GM19395 (cell line): Measurements from ENCODE around the gene BRIX1.

Experiments used
- ATAC-seq: cut with Tn5 transposase; IDR thresholded peaks from one replicate; pipeline ENCODE4 v1.9.1; 2021; ENCODE audit warnings: mild to moderate bottlenecking, moderate library complexity; ENCODE audit not compliant: unreplicated experiment

The BRIX1 gene

DNA sequence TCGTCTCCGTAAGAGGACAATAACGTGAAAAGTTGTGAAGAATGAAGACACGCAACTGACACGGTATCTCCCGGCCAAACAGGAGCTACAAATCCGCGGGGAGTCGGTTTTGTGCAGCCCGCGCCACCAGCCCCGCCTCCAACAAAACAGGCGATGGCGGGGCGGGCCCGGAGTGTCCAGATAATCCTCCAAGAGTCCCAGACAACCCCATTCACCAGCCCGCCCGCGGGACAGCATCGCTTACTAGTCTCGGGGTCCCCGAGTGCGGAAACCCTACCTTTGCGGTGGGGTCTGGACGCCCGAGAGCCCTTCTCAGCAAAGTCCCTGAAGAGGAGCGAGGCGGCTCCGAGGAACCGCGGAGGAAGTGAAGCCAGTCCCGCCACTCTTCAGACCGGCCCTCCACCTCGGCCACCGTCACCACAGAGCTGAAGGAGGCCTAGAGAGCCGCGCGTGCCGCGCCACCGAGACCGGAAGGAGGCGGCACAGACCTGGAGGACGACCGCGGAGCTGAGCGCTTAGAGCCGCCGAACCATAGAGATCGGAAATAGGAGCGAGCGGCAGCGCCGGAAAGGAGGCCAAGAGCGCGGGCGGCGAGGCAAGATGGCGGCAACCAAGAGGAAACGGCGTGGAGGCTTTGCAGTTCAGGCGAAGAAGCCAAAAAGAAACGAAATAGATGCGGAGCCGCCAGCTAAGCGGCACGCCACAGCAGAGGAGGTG is at the start of gene BRIX1, which contains the start of gene RAD1:
Gene BRIX1, plus strand, starts transcription at position 573 of the 717 bp plus-strand sequence. Its CDS starts 28 bp downstream, at position 601.
Gene RAD1, minus strand, starts transcription at position 366 of the 717 bp plus-strand sequence. CDS start 612 bp downstream, outside the sequence.
- peak; percentile 98 for ATAC-seq

DNA sequence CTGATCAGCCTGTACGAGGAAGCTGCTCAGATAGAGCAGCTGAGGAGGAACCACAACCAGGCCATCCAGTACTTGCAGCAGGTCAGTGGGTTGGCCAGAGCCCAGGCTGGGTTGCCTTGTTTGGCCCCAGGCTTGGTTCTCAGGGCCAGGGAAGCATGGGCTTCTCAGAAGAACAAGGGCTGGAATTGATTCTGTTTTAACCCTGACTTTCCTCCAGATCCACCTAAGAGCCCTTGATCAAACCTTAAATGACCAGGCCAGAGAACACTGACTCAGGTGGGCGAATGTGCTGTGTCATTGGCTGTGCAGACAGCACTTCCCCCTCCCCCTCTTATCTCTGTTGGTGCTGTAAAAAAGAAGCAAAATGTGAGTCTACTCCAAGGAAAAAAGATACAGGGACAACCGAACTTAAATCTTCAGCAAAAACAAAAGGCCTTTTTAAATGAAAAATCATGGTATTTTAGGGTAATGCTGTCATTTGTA is 48.5 kb upstream of the BRIX1 start:
- no peak for ATAC-seq

- ATAC-seq, result no peak
Measured at GRCh38 chr5:34867660-34868059, 47.9 kb upstream of the BRIX1 start.

DNA sequence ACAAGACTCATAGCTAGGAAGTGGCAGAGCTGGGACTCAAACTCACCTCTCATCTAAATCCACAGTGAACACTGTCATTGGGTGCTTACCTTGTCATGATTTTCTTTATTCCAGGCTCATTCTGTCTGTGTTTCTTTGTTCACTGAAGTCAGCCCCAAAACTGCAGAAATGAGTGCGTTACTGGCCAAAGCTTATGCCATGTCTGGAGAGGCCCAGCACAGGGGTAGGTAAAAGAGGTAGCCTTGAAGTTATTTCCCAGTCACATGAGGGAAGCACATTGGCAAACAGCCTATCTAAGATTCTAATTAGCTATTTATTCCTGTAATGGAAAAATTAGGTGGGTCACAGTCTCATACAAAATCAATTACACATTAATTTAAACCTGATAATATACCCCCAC is 46.7 kb upstream of the BRIX1 start:
- no peak for ATAC-seq

GRCh38 chr5:34869256-34869655 is 46.3 kb upstream of the BRIX1 start:
- no peak for ATAC-seq

- no peak for ATAC-seq
Measured at GRCh38 chr5:34870382-34870781, 45.1 kb upstream of the BRIX1 start.

DNA sequence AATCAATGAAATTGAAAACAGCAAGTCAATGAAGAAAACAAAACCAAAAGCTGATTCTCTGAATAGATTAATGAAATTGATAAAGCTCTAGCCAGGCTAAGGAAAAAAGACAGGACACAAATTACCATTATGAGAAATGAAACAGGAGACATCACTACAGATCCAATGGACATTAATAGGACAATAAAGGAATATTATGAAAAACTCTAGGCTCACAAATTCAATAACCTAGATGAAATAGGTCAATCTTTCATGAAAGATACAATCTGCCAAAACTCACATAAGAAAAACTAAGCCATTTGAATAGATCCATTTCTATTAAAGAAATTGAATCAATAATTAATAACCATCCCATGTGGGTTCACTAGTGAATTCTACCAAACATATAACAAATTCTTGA is 39.2 kb upstream of the BRIX1 start:
- ATAC-seq, result no peak

GRCh38 chr5:34881246-34881645 is 34.3 kb upstream of the BRIX1 start:
- ATAC-seq, result no peak

GRCh38 chr5:34886392-34887119 is 29.0 kb upstream of the BRIX1 start:
- ATAC-seq, result no peak

DNA sequence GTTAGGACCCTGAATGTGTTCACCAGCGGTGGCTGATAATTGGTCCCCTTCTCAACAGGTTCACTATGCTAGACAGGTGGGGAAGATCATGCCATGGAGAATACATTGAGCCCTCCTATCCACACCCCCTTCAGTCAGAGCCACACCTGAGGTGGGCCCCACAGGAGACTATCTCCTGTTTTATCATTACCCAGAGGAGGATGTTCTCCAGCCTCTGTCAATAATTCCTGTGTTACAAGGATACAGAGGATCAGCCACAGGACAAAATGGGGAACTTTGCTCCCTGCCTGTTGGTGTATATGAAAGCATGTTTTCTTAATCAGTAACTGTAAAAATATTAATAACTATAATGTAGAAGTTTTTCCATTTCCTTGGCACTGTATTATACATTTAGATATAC is 26.1 kb upstream of the BRIX1 start:
- ATAC-seq, result no peak

- no peak for ATAC-seq
Measured at GRCh38 chr5:34891981-34892380, 23.5 kb upstream of the BRIX1 start.

DNA sequence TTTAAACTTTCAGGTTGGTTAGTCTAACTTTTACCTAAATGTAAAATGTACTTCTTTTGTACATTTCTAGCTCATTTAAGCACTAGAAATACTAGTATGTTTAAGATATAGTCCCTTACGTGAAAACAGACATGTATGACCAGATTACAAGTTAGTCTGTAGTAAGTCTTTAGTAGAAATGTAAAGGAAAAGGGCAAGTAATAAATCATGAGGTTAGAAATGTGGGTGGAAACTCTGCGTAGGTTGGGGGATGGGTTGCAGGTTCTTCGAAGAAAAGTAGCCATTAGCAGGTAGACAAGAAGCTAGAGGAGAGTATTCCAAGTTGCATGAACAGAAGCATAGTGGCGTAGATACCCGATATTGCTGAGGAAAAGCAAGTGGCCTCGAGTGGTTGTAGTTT is 23.1 kb upstream of the BRIX1 start:
- no peak for ATAC-seq

DNA sequence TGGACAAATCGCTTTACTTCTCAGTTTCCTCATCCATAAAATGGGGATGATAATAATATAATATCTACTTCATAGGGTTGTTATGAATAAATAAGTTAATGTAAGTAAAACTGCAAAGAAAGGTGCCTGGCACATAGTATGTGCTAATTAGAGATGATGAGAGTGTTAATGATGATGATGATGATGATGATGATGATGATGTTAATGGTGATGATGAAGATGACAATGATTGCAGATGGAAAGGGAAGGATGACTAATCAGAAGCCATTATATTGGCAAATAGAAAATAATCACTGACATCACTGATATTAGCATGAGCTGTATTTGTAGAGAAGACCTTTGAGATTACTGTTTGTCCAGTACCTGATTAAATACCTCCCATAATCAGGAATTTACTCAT is 20.8 kb upstream of the BRIX1 start:
- ATAC-seq, result no peak

DNA sequence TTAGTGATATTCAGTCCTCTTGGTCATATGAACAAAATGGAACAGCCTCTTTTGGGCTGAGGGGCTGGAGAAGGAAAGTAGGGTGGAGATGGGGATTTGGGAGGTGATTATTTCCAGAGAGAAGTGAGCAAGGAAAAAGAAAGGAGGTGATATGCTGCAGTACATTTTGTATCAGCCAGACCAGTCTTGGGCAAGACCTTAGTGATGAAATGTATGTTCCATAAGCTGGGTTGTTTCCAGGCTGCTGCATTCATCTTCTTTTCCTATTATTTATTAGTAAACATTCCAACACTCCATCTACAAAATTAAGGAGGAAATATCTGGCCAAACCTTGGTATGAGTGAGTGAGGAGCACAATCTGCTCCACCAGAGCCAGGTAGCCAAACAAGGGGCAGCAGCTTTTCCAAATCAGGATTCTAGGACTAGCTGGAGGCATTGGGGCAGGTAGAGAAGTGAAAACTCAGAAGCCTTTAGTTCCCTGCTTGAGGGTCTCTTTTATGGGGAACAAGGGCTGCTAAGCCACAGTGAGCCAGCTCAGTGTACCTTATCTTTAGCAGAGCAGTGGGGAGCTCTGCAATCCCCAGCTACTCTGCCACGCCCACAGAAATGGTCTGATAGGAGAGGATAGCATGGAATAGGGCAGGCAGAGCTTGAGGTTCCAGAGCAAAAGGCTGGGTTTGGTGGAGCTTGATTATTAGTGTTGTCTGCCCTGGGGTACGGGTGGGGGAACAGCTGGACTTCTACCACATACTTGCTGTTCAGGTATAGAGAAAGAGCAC is 19.7 kb upstream of the BRIX1 start:
- no peak for ATAC-seq

DNA sequence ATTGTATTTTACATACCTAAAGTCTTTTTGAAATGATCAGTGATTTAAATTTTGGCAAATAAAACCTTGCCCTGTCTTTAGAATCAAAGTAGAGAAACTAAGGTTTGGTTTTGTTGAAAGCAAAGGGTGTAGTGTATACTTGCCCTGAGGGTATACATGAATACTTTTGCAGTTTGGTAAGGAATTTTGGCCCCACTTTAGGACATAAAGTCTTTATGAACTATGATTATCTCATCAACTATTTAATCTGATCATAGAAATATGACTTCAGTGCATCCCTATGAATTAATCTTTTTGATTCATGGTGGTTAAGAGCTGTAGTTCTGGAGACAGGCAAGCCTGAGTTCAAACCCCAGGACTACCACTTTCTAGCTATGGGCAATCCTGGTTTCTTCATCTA is 17.9 kb upstream of the BRIX1 start:
- no peak for ATAC-seq

- peak; percentile 95 for ATAC-seq
Measured at GRCh38 chr5:34898258-34898895, 17.1 kb upstream of the BRIX1 start.

DNA sequence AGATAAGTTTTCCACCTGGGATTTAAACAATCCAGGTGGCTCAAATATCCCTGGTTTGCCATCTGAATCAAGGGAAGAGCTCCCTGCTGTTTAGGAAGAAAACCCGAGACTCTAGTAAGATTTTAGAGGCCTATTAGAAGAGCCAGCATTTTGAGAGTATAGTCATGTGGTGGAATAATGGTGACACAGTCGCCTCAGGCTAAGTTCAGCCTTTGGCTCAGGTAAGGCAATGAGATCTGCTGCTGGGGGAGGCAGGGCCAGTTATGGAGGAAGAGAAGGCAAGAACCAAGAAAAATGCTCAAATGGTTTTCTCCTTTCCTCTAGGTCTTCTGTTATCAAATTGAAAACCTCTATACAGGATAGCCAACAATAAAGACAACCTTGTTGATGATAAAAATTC is 16.4 kb upstream of the BRIX1 start:
- no peak for ATAC-seq

GRCh38 chr5:34900652-34901051 is 14.9 kb upstream of the BRIX1 start:
- ATAC-seq, result no peak

GRCh38 chr5:34903260-34903659 is 12.3 kb upstream of the BRIX1 start:
- ATAC-seq, result no peak

- ATAC-seq, result no peak
Measured at GRCh38 chr5:34905564-34905963, 9.9 kb upstream of the BRIX1 start.

- no peak for ATAC-seq
Measured at GRCh38 chr5:34913072-34913471, 2.4 kb upstream of the BRIX1 start.
